Bronchial epithelial cell (primary cell): ENCODE measurements around the gene ZCCHC4. TPM values are rescaled to one million over a fixed set of nuclear protein-coding genes. Genes with fewer than 3 reads are reported as not detected.

Source experiments
- DNase-seq: peaks from one replicate; pipeline ENCODE4 v3.0.0-alpha.2; 2010; ENCODE audit warnings: low read depth
- FAIRE-seq: peaks from 2 replicates; lab custom pipeline; 2011; peaks lifted over from hg19 to GRCh38; lab: Jason Lieb, UNC
- H3K27me3 ChIP-seq: 2 replicates; pipeline ENCODE4 v1.5.1; 2011; ENCODE audit warnings: low read length; ENCODE audit not compliant: control insufficient read depth, insufficient read depth
- H3K36me3 ChIP-seq: 2 replicates; pipeline ENCODE4 v1.5.1; 2011; ENCODE audit warnings: low read length; ENCODE audit not compliant: control insufficient read depth, insufficient read depth
- H3K4me3 ChIP-seq: 2 replicates; pipeline ENCODE4 v1.5.1; 2011; ENCODE audit warnings: mild to moderate bottlenecking, low read depth, low read length, control low read depth
- CTCF ChIP-seq: IDR thresholded peaks from 2 replicates; pipeline ENCODE4 v1.5.1; 2011; ENCODE audit warnings: mild to moderate bottlenecking, moderate library complexity, low read length, control low read depth, inconsistent platforms; ENCODE audit not compliant: insufficient read depth, severe bottlenecking
- total RNA-seq: library from RNA; depleted of rRNA; stranded (reverse); fragments of >200 nt; gene quantifications from 2 replicates; pipeline ENCODE4 v1.2.1, GENCODE V29; 2014

The ZCCHC4 gene
- total RNA-seq, 1 donor from 2014 or later, result 12.4 TPM

- Histone ChIP-seq H3K27me3 (no peaks in the 10 kb centered on the region), H3K36me3 (peaks cover 6% of the 10 kb centered on the region), H3K4me3 (no peak overlapping the region)
- DNase-seq (no peak), FAIRE-seq (no peak)
- TF ChIP-seq CTCF, result no peak
Measured at GRCh38 chr4:25383647-25384046, 71.1 kb downstream of the ZCCHC4 start.

- Histone ChIP-seq H3K36me3 (peaks cover 4% of the 10 kb centered on the region), H3K4me3 (no peak overlapping the region), H3K27me3 (no peaks in the 10 kb centered on the region)
- no peak for DNase-seq
- FAIRE-seq, result no peak
- TF ChIP-seq CTCF, result no peak
Measured at GRCh38 chr4:25386926-25387325, 74.4 kb downstream of the ZCCHC4 start.

- DNase-seq (no peak), FAIRE-seq (no peak)
- no peak overlapping the region for H3K4me3 ChIP-seq
- no peak for TF ChIP-seq CTCF
- peaks cover 10% of the 10 kb centered on the region for H3K36me3 ChIP-seq
- no peaks in the 10 kb centered on the region for H3K27me3 ChIP-seq
Measured at GRCh38 chr4:25397305-25397704, 84.7 kb downstream of the ZCCHC4 start.

DNA sequence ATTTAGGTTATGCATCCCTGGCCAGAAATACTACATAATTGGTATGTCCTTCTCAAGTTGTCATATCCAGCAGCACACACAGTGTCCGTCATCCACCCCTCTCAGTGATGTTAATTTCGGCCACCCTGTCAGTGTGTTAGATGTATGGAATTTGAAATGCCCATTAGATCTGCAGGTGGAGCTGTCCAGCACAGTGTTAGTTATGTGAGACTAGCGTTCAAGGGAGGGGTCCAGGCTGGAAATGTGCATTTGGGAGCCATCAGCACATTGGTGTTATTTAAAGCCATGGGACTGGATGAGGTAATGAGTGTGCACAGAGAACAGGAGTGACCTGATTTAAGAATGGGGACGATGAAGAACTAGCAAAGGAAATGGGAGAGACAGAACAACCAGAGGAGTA, 86.9 kb downstream of the ZCCHC4 start:
- FAIRE-seq, result no peak
- Histone ChIP-seq H3K27me3 (no peaks in the 10 kb centered on the region), H3K36me3 (peaks cover 8% of the 10 kb centered on the region), H3K4me3 (no peak overlapping the region)
- no peak for TF ChIP-seq CTCF
- no peak for DNase-seq

DNA sequence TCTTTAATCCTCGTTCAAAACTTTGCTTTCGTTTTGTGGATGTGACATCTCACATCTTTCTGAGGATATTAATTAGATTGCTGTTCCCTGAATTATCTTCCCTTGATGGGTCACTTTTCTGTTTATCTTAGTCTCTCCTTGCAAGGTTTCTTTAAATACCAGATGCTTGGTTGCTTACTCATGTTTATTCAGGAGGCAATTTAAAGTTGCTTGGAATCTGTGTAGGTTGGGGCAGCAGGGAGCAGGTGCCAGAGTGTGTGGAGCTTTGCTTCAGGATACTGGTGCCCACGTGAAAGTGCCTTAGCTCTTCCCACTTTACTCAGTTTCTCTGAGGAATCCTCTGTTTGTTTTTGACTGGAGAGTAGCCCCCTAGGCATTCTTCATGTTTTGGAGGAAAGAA, 88.5 kb downstream of the ZCCHC4 start:
- DNase-seq (peak; percentile 25), FAIRE-seq (no peak)
- Histone ChIP-seq H3K27me3 (no peaks in the 10 kb centered on the region), H3K4me3 (no peak overlapping the region), H3K36me3 (peaks cover 8% of the 10 kb centered on the region)
- TF ChIP-seq CTCF, result no peak

DNA sequence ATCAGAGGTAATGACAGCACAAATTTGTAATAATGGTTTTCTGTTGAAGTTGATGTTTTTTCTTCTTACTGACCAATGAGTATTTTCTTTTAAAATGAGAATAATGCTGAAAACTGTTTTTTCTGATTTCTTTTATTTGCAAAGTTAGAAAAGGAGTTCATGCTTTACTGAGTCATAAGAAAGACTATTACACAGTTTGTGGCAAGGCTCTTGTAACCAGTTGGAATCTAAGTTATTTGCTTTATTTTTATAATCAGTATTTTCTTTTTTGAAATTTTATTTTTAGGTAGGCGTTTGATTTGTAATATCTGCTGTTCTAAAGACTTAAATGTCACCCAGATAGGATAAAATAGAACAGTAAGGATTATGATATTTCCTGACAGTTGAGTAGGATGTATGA, 89.9 kb downstream of the ZCCHC4 start:
- H3K27me3 ChIP-seq, result no peaks in the 10 kb centered on the region
- H3K36me3 ChIP-seq, result peaks cover 6% of the 10 kb centered on the region
- no peak for TF ChIP-seq CTCF
- H3K4me3 ChIP-seq, result no peak overlapping the region
- DNase-seq, result no peak
- no peak for FAIRE-seq
